Epidermal melanocyte (primary cell): ENCODE data around the gene PACRG.
A peak's percentile ranks its signal among the peaks of the same experiment; 100 is the strongest.

ENCODE experiments used
- DNase-seq: peaks from one replicate; pipeline ENCODE4 v3.0.0; 2011; ENCODE audit warnings: low spot score; ENCODE audit not compliant: insufficient read length

The PACRG gene

DNA sequence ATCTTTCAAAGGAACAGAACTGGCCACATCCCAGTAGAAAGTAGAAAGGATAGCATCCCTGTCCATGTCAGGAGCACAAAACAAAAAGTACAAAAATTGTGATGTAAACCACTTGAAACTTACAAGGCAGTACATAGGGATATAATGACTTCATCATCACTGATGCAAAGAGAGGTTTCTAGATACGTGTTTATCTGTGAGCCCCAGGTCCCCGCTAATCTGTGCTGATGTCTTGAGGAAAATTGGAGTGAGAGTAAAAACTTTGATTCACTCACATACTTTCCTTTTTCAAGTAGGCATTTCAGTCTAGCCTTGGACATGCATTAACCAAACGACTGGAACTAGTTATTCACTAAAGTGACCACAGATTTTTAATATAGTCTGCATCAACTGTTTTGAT, 470.1 kb downstream of the PACRG start:
- no peak for DNase-seq

- no peak for DNase-seq
Observed at GRCh38 chr6:163198396-163198795, 470.6 kb downstream of the PACRG start.

DNA sequence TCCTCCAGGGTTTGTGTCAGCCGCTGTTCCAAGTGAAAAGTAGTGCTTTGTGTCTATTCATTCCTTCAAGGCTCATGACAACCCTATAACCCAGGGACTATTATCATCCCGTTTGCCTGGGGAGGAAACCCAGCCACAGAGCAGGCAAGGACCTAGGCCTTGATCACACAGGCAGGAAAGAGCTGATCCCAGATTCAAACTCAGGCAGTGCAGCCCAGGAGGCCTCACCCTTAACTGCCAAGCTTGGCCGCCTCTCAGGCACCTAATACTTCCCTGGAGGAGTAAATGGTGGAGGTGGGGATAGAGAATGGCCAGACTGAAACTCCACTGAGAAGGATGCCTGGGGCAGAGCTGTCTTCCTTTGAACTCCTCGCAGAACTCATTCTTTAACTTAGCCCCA, 471.6 kb downstream of the PACRG start:
- DNase-seq, result peak; percentile 67

DNA sequence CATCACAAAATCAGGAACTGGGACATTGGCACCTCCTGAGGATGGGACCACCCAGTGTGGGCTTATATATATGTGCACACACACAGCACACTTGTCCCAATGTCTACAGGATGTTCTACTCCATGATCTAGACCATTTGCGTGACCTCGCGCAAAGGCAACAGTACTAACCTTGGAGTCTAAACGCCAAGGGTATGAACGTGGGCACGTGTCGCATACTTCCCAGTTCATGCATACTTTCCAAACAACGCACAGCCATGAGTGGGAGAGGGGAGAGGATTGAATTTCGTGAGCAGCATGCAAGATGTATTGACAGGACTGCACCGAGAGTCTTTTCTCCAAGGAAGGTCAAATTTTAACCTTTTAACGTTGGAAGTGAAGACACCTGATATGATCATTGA, 472.5 kb downstream of the PACRG start:
- no peak for DNase-seq

DNA sequence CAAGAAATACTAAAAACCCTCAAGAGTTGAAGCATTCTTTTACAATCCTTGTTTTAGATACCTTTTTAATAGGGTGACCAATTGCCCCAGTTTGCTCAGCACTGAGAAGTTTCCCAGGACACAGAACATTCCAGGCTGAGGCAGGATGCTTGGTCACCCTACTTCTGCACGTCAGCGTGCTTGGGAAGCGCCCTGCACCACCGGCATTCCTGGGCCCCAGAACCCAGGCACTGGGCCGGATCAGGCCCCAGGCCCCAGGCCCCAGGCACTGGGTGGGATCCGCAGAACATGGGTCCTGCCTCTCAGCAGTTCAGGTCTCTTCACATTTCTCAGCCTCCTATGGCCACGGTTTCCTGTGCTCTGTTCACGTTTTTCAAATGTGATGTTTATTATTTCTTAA, 472.9 kb downstream of the PACRG start:
- no peak for DNase-seq

DNA sequence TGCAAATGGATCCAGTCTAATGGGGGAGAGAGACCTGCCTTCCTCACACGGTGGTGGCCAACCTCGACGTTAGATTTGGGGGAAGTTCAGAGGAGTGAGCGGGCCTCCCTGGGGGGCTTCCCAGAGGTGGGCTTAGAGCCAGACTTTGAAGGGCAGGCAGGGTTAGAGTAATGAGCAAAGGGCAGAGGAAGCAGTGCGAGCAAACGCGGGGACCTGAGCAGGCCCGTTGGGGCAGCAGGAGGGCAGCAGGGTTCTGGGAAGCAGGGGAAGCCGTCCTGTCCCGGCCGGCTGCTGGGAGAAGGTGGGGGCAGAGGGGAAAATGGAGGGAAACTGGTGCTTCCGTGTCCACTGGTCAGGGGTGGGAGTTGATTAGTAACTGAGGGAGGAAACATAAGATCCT, 474.1 kb downstream of the PACRG start:
- no peak for DNase-seq

- DNase-seq, result no peak
Observed at GRCh38 chr6:163206196-163206595, 478.4 kb downstream of the PACRG start.

GRCh38 chr6:163207431-163208383, 479.9 kb downstream of the PACRG start:
- no peak for DNase-seq

DNA sequence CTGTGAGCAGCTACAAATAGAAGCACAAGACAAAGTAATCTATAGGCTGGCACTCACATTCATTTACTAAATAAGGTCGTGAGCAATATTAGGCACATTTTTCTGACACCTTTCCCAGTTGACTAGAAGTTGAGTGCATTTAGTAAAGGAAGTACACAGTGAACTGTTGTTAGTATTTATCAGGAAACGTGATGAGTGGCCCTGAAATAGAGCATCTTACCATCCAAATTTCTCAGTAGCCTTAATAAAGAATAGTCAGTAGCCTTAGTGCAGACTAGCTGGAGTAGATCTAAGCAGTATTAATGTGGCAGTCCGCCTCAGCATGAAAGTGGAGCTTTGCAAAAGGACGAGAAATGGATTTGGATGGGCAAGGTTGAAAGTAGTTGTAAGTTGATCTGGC, 481.2 kb downstream of the PACRG start:
- DNase-seq, result no peak

GRCh38 chr6:163212123-163212522, 484.3 kb downstream of the PACRG start:
- no peak for DNase-seq

GRCh38 chr6:163214259-163214658, 486.5 kb downstream of the PACRG start:
- no peak for DNase-seq

- DNase-seq, result no peak
Observed at GRCh38 chr6:163218361-163218894, 490.7 kb downstream of the PACRG start.

DNA sequence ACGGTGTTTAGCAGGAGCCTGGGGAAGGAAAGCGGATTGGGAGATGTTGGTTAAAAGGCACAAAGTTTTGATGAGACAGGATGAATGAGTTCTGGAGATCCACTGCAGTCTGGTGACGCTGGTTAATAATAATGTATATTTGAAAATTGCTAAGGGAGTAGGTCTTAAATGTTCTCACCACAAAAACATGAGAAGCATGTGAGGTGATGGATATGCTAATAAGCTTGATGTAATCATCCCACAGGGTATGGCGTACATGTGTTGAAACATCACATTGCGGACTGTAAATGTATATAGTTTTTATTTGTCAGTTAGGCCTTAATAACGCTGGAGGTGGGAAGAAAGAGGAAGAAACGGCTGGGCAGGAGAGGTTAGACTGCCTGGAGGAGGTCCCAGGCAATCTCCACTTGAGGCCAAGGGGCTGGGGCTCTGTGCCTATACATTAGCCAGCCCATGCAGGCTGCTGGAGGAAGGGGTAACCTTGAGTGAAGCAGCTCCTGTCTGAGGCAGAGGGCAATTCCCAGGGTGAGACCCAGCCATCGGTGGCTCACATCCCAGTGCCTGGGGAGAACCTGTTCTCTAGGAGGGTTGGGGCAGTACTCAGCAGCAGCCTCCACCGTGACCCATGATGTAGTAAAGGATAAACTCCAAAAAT, 498.5 kb downstream of the PACRG start:
- DNase-seq, result no peak

GRCh38 chr6:163226836-163227485, 499.2 kb downstream of the PACRG start:
- no peak for DNase-seq

DNA sequence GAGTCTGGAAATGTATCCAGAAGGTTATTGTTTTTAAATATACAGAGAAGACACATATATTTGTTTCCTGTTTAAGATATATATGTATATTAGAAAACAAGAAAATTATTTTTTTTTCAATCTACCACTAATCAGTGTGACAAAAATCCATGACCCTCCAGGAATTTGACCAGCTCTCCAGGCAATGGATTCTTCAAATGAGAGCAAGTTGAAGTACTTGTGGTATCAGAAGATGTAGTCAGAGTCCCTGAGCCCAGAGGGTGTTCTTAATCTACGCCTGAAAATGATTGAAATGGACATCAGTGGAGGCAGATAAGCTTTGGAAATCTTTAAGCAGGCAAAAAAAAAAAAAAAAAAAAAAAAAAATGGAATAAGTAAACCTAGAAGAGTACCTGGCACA, 500.3 kb downstream of the PACRG start:
- DNase-seq, result peak; percentile 64

- DNase-seq, result no peak
Observed at GRCh38 chr6:163229050-163229449, 501.3 kb downstream of the PACRG start.

DNA sequence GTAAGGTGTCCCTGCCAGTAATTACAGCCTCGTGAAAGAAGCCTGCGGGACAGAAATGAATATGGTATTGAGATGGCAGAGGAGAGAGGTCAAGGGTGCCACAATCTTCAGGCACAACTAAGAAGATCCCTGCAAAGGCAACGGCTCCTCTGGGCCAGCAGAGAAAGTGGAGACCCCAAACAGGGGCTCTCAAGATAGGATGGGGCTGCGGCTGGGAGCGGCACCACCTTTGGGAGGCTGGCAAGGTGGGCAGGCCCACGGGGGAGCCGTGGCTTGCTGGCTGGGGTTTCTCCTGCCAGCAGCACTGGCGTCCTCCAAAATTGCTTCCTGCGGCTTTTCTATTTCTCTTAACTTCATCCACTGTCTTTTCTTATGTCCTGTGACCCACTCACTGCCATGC, 503.1 kb downstream of the PACRG start:
- no peak for DNase-seq

DNA sequence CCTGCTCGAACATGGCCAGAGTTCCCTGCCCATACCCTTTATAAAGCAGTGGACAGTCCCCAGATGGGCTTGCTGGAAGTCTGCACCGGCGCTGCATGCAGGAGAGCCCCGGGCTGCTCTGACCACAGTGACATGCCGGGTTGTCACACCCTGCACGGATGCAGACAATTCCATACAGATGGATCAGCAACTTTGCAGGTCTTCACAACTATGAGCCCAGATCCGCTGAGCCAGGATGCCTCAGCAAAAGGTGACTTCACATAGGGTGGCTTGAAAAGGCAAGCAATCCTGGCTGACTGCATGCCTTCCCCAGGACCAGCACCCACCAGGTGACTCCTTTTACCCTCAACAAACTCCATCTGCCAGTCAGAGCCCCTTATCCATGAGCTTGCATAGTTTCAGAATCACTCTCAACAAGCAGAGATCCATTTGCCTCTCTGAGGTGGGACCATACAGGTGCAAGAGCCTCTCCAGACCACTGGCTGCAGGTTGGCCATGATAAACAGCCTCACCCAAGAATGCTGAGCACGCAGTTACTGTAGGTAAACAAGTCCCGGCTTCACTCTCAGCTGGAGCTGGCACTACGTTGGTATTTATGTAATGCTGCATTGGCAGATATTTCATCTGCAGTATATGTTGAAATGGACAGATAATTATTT, 503.7 kb downstream of the PACRG start:
- no peak for DNase-seq

GRCh38 chr6:163232015-163232523, 504.3 kb downstream of the PACRG start:
- DNase-seq, result no peak

GRCh38 chr6:163232649-163233048, 504.9 kb downstream of the PACRG start:
- DNase-seq, result no peak

GRCh38 chr6:163237110-163237509, 509.3 kb downstream of the PACRG start:
- DNase-seq, result no peak
